ENCODE results near the gene STK32C.

DNA sequence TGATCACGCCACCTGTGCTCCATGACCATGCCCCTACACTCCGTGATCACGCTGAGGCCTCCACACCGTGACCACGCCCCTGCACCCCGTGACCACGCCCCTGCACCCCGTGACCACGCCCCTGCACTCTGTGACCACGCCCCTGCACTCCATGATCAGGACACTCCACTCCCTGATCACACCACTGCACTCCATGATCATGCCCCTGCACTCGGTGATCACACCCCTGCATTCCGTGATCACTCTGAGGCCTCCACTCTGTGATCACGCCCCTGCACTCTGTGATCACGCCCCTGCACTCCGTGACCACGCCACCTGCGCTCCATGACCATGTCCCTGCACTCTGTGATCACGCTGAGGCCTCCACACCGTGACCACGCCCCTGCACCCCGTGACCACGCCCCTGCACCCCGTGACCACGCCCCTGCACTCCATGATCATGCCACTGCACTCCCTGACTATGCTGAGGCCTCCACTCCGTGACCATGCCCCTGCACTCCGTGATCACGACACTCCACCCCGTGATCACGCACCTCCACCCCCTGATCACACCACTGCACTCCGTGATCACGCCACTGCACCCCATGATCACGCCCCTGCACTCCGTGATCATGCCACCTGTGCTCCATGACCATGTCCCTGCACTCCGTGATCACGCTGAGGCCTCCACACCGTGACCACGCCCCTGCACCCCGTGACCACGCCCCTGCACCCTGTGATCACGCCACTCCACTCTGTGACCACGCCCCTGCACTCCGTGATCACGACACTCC lies 27.7 kb downstream of the STK32C start:
- TF ChIP-seq POLR2AphosphoS5 (IDR thresholded peaks at IDR 0.05; ENCODE audit: low read depth, low read length): no peak
- TF ChIP-seq, protein P1, sequence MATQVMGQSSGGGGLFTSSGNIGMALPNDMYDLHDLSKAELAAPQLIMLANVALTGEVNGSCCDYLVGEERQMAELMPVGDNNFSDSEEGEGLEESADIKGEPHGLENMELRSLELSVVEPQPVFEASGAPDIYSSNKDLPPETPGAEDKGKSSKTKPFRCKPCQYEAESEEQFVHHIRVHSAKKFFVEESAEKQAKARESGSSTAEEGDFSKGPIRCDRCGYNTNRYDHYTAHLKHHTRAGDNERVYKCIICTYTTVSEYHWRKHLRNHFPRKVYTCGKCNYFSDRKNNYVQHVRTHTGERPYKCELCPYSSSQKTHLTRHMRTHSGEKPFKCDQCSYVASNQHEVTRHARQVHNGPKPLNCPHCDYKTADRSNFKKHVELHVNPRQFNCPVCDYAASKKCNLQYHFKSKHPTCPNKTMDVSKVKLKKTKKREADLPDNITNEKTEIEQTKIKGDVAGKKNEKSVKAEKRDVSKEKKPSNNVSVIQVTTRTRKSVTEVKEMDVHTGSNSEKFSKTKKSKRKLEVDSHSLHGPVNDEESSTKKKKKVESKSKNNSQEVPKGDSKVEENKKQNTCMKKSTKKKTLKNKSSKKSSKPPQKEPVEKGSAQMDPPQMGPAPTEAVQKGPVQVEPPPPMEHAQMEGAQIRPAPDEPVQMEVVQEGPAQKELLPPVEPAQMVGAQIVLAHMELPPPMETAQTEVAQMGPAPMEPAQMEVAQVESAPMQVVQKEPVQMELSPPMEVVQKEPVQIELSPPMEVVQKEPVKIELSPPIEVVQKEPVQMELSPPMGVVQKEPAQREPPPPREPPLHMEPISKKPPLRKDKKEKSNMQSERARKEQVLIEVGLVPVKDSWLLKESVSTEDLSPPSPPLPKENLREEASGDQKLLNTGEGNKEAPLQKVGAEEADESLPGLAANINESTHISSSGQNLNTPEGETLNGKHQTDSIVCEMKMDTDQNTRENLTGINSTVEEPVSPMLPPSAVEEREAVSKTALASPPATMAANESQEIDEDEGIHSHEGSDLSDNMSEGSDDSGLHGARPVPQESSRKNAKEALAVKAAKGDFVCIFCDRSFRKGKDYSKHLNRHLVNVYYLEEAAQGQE (IDR thresholded peaks at IDR 0.05; ENCODE audit: insufficient read depth in 1 of 2, low read depth in 2 of 2, low read length in 2 of 2): no peak

All from PFSK-1 (cell line).